CD4-positive, alpha-beta T cell treated with Interferon alpha-2 for 1 hour (primary cell): ENCODE measurements around the gene USP17L15.
"Not testable (repeated sequence)": the region's sequence is repeated elsewhere in the genome, so short reads cannot be mapped to it uniquely, and the experiment has no call there.

Experiments used
- DNase-seq, 2 donors: peaks; one replicate each; pipeline ENCODE4 v3.0.0-alpha.2; 2020 to 2022

Gene USP17L15

GRCh38 chr4:9234085-9234484 lies at the start of gene USP17L15:
USP17L15 (plus strand) TSS chr4:9234385; CDS start chr4:9234385, 0 bp downstream.
- DNase-seq, result not testable (repeated sequence)

GRCh38 chr4:9210357-9210756 lies 23.8 kb upstream of the USP17L15 start, which contains the start of gene USP17L10:
USP17L10 (plus strand) TSS chr4:9210657; CDS start chr4:9210657, 0 bp downstream.
- not testable (repeated sequence) for DNase-seq

- not testable (repeated sequence) for DNase-seq
Measured at GRCh38 chr4:9214701-9215100, 19.5 kb upstream of the USP17L15 start.

GRCh38 chr4:9215105-9215504 lies 19.1 kb upstream of the USP17L15 start, which contains the start of gene USP17L11:
USP17L11 (plus strand) TSS chr4:9215405; CDS start chr4:9215405, 0 bp downstream.
- not testable (repeated sequence) for DNase-seq

GRCh38 chr4:9219852-9220251 lies 14.3 kb upstream of the USP17L15 start, which contains the start of gene USP17L12:
USP17L12 (plus strand) TSS chr4:9220152; CDS start chr4:9220152, 0 bp downstream.
- not testable (repeated sequence) for DNase-seq

- not testable (repeated sequence) for DNase-seq
Measured at GRCh38 chr4:9224596-9224995, 9.6 kb upstream of the USP17L15 start, which contains the start of gene USP17L13. USP17L13 (plus strand) TSS chr4:9224896; CDS start chr4:9224896, 0 bp downstream.

GRCh38 chr4:9230249-9230648 lies 3.9 kb upstream of the USP17L15 start:
- DNase-seq, result not testable (repeated sequence)

GRCh38 chr4:9238461-9238860 lies 4.3 kb downstream of the USP17L15 start:
- not testable (repeated sequence) for DNase-seq

GRCh38 chr4:9243579-9243978 lies 9.4 kb downstream of the USP17L15 start, which contains the start of gene USP17L17:
USP17L17 (plus strand) TSS chr4:9243879; CDS start chr4:9243879, 0 bp downstream.
- not testable (repeated sequence) for DNase-seq

- not testable (repeated sequence) for DNase-seq
Measured at GRCh38 chr4:9247953-9248680, 13.9 kb downstream of the USP17L15 start, which contains the start of gene USP17L18. USP17L18 (plus strand) TSS chr4:9248630; CDS start chr4:9248630, 0 bp downstream.

- not testable (repeated sequence) for DNase-seq
Measured at GRCh38 chr4:9253078-9253477, 18.9 kb downstream of the USP17L15 start, which contains the start of gene USP17L19. USP17L19 (plus strand) TSS chr4:9253378; CDS start chr4:9253378, 0 bp downstream.

GRCh38 chr4:9257824-9258223 lies 23.6 kb downstream of the USP17L15 start, which contains the start of gene USP17L20:
USP17L20 (plus strand) TSS chr4:9258124; CDS start chr4:9258124, 0 bp downstream.
- not testable (repeated sequence) for DNase-seq

GRCh38 chr4:9262572-9262971 lies 28.4 kb downstream of the USP17L15 start, which contains the start of gene USP17L21:
USP17L21 (plus strand) TSS chr4:9262872; CDS start chr4:9262872, 0 bp downstream.
- DNase-seq, result not testable (repeated sequence)

GRCh38 chr4:9267319-9267718 lies 33.1 kb downstream of the USP17L15 start, which contains the start of gene USP17L22:
USP17L22 (plus strand) TSS chr4:9267619; CDS start chr4:9267619, 0 bp downstream.
- not testable (repeated sequence) for DNase-seq

- DNase-seq, result not testable (repeated sequence)
Measured at GRCh38 chr4:9271719-9272118, 37.5 kb downstream of the USP17L15 start.
